GM18508 (cell line): Measurements from ENCODE around the gene LNX1.

Source experiments
- ATAC-seq: cut with Tn5 transposase; IDR thresholded peaks from one replicate; pipeline ENCODE4 v1.9.1; 2021; ENCODE audit warnings: moderate number of reproducible peaks; ENCODE audit not compliant: insufficient read depth, unreplicated experiment

LNX1 gene

DNA sequence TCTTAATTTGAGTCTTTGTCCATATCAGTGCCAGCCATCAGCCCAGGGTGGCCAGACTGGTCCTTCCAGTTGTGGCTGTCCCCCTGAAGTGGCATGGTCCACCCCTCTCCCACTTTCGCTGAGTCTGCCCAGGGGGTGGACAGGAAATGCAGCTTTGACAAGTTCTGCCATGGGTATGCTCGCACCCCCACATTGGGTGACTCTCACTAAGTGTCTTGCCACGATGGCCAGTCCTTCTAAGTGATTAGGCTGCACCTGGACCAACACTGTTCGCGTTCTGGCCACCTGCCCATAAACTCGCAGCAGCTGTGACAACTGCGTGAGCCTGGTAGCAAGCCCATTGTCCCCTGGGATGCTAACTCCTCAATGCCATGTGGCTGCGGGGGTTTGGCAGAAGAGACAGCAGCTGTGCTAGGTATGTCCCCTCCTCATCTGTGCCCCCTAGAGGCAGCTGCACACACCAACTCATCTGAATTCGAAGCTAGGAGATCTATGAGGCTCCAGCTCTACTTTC is 10.0 kb upstream of the LNX1 start:
- ATAC-seq: no peak

DNA sequence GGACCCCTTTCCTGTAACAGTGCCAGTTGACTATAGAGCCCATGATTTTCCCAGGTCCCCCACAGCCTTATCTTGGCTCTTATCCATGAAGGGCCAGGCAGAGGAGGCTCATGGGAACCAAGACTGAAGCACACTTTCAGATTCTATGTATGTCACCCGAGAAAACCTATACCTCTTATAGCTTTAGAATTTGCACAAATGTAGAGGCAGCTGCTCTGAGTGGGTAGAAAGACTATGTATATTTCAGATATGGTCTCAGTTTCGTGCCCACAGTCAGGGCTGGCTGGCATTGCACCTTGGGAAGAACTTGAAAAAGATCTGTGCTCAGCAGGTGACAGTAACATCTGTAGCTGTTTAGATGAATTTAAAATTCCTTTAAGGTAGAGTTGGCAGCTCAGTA is 8.3 kb upstream of the LNX1 start:
- no peak for ATAC-seq

DNA sequence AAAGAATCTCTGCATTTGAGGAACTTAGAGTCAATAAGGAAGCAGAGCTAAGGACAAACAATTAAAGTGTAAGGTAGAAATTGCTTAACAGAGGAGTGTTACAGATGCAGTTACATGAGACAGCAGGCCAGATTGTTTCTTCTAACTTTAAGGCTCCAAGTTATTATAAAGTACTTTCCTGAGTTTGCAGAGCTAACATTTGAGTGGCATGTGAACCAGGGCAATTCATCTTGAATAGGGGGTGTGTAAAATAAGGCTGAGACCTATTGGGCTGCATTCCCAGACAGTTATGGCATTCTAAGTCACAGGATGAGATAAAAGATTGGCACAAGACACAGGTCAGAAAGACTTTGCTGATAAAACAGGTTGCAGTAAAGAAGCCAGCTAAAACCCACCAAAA is 7.6 kb upstream of the LNX1 start:
- ATAC-seq: no peak

DNA sequence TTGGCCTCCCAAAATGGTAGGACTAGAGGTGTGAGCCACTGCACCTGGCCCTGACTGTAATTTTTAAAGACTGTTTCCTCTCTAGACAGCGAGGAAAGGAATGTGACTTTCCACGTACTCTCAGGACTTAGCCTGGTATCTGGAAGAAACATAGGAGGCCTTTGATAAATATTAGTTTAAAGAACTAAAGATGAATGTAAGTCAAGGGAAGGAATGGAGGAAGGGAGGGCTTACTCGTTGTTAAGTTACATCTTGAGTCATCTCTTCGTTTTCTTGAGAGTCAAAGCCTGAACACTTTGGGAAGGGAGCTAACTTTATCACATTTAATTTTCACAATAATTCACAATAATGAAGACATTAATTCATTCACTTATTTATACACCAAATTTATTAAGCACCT is 7.2 kb upstream of the LNX1 start:
- ATAC-seq: no peak

DNA sequence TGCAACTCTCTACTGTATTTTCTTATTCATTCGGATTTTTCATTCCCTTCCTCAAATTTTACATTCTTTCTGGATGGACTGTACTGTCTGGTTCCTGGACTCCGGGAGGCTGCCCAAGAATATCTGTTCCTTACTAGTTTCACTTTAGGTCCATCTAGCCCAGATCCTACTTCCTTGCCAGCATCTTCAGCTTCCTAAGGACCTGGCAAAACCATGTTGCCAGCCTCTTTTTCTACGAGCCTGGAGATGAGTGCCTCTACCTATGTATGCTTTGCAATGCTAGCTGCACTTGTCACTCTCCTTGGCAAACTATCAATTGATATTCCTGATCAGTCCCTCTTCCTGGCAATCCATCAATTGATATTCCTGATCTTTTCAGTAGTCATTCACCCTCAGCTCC is 5.6 kb upstream of the LNX1 start:
- no peak for ATAC-seq

DNA sequence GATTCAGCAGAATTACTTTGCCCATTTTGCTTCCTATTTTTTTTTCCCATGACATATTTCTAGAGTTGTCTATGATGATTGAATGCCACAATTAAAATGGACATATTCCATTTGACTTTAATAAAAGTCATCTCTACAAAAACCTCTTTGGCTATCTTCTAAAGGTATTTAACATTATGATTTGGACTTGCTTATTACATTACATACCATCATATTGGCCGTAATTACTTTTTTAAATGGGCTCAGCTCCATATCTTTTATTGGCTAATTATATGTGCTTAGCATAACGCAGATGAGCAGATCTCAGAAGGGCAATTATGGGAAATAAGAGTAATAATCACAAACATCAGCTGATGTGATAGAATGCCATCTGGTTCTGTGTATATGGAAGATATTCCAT is 4.5 kb upstream of the LNX1 start:
- ATAC-seq: no peak

DNA sequence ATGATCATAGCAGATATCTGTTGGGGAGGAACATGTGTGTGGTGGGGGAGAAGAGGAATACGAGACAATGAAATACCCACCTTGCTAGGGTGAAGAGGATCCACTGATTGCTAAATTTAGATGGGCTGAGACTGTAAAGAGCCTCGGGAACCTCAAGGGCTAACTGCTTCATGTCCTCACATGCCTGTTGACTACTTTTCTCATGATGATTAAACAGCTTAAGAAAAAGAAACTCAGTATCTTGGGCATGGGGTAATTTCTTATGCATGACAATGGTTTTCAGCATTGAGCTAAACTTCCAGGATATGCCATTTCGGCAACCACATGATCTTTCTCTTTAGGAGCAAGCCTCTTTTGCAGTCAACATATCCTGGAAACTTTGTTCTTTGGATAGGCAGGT is 3.9 kb upstream of the LNX1 start:
- ATAC-seq: no peak

DNA sequence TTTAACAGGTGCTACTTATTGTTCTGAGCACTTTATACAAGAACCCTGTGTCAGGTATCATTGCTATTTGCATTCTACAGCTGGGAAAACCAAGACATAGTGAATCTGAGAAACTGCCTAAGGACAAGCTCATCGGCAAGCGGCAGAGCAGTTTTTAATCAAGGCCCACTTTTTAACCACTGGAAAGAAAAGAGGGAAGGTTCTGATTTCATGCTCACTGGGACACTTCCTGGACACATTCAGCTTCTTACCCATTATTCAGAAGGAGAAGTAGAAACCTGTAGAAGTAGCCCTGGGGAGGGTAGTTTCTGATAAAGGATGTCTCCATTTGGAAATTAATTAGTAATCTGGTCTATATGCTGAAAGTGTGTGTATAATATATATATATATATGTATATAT is 2.5 kb upstream of the LNX1 start:
- no peak for ATAC-seq

DNA sequence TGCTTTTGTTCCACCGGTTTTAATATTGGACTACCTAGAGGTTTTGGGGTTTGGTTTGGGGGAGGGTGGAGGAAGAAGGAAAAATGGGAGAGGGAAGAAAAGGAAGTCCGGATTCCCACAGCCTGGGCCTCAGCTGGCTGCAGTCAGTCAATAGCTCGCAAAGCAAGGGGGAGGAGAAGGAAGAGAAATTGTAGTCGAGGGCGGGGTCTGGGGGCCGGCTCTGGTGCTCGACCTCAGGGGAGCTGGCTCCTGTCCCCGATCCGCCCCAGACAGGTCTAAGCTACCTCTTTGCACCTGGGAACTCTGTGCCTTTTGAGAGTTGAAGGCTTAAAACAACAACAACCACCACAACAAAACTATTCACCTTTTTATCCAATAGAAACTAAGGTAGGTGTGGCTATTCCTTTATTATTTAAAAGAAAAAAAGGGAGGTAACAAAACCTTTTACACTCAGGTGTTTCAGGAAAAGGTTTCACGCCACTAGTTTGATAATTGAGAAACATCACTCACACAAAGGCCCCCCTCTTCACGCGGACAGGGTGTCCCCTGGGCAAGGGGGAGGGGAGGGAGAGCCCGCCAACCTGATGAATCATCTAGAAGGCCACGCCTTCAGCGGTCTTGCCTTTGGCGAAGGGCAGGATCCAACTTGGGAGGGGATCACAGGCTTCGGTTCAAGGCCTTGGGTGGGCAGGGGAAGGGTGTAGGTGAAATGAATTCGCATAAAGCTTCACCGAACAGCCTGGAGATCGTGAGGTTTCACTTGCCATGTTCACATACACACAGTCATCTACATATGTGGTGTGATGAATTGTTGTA is 1.6 kb upstream of the LNX1 start:
- ATAC-seq: no peak

DNA sequence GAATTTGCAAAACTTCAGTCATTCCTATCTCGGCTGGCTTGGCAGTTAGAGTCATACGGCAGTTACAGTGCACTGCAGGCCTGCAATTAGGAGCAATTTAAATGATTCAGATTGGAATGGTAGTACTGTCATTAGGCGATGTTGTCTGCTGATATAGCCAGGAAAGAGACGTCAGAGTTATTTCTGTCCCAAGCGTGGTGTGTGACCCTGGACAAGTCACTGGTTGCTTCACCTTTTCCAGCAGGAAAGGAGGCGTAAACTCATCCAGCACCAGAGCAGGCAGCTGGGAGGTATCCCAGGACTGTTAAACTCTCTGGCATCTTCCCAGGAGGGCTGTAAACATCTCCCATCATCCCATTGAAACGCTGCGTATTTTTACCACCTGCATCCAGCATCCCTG is 836 bp upstream of the LNX1 start:
- no peak for ATAC-seq

DNA sequence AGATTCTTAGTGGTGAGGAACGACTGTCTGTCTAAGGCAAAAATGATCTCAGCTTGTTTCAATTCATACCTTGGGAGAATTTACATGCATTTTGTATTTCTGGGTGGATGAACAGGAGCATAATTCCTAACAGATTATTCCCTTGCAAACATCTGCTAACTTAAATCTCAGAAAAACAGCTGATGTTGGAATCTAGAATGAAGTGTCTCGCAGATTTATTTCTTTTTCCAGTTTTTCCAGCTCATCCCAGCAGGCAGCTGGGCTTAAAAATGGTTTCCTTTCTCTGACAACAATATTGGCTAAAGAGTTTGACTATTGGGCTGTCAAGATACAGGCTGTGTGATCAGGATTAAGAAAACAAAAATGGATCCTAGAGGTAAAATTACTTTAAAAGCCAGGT is 1.1 kb downstream of the LNX1 start:
- ATAC-seq: no peak

DNA sequence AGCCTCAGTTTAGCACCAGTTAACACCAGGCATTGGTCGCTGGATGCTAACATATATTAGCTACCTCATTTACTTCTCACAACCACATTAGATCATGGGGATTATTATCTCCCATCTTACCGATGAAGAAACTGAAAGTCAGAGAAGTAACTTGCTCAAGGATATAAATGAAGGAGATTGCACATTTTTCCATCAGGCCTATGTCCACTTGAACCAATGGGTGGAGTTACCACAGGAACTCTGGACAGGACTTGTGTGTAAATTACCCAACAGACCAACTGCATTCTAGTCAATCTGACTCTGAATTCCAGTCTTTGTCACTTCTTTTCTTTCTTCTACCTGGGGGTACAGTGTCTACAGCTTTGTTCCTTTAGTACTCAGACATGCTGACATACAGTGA is 1.8 kb downstream of the LNX1 start:
- no peak for ATAC-seq

DNA sequence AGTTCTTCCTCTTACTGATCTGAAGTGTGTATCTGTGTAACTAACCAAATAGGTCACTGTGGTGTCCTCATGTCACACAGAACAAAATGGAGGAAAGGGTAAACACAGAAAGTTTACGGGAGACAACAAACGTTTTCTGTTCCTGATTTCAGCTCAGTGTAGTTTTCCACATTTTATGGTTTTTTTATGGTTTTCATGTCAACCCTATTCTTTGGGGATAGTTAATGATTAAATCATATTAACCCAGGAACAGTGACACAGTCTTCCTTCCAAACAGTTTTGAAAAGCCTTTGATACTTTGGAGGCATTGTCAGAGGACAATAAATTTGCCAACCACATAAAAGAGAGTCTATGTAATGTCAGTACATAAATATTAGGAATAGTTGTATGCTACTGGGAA is 4.2 kb downstream of the LNX1 start:
- no peak for ATAC-seq

DNA sequence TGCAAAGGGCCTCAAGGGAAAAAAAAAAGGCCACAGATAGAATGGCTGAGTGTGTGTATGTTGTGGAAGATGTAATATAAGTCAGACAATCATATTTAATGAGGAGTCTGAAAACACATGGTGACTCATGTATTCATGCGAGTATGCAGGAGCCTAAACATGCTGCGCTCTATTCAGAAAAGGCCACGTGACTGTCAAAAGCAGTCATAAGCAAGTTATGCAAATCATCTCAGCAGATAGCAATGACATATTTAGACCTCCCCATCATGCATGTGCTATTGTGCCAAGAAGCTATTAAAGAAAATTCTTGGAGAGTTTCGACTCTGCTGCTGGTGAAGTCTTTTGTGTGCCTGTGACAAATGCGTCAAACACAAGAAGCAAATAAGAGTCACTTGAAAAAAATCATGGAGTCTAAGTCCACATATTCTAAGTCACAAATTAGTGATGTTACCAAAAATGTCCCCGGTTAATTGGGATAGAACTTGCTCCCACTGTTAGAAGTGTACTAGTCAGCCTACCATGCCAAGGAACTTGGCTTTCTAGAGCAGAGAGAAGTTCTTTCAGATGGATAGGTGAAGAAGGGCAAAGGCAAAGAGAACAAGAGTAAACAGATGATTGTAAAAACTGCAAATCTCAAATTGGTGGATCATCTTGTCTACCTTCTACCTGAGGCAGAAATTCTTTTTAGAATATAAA is 5.0 kb downstream of the LNX1 start:
- no peak for ATAC-seq

DNA sequence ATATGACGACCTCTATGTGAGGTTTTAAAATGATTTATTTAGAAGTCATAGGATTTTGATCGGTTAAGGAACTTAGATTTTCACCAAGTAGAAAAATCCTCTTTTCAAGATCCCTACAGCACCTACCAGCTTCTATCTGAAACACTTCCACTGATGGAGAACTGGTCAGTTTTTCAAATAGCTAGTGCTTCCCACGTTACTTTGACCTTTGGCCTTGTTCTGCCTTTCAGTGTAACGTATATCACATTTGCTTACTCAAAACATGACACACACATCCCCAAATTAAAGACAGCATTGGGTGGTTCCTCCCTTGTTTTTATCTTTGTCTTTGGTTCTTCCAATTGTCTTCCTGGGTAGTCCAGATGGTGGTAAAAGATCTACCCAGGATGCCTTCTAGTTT is 6.6 kb downstream of the LNX1 start:
- no peak for ATAC-seq

DNA sequence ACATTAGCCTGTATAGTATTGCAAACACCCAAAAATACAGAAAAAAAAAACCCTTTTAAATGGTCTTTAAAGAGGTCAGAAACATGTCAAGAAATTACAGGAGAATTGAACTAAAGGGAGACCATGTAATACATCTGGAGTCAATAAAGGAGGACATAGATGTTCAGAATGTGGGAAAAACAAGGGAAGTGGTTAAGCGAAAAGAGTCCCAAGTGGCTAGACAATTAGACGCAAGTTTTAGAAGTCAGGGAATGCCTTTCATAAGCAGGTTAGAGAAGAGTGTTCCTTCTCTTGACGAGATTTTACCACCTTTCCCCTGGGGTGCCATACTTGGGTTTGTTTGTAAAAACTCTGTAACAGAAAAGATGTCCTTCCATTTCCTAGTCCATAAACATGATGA is 7.8 kb downstream of the LNX1 start:
- ATAC-seq: no peak

DNA sequence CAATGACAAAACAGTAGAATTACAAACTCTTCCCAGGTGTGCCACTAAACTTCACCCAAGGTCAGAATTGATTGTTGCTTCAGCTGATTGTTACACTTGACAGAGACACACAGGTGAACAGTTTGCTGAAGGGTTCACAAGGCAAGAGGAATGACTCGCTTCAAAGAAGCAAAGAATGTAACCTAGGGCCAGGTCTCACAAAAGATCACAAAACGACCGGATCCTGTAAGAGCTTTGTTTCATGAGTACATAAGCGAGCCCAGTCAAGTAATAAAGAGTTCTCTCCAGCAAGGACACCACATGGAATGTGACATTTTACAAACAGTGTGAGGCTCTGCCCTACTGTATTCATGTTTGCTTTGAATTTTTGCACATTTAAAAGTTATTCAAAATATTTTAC is 9.1 kb downstream of the LNX1 start:
- ATAC-seq: no peak

DNA sequence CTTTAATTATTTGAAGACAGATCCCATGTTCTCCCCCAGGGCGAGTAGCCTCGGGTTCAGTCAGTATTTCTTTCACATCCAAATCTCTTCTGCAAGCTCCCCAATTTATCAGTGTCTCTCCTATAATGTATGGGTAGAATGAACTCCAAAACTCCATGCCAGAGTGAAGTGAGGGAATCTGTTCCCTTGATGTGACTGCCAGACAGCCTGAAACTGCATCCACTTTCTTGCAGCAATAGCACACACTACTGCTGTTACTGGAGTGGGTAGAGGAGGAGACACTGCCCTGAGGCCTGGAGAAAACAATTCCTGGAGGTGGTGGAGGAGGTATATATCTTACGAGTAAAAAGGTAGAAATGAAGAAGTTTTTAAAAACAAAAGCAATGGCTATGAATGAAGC is 11.0 kb downstream of the LNX1 start:
- no peak for ATAC-seq

DNA sequence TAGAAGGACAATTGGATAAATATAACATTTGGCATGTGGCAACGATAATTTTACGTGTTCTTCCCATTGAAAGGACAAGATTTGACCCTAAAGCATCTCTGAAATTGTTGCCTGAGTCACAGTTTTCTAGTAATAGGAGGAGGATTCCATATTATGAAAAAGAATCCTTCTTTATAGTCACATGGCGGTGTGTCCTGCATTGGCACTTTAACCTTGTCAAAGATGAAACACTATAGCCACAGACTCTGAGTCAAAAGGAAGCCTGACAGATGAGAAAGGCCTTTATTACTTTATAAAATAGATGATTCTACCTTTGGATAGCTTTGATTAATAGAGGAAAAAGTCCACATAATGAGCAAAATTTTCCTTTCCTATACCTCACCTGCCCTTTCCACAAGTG is 11.5 kb downstream of the LNX1 start:
- ATAC-seq: no peak

DNA sequence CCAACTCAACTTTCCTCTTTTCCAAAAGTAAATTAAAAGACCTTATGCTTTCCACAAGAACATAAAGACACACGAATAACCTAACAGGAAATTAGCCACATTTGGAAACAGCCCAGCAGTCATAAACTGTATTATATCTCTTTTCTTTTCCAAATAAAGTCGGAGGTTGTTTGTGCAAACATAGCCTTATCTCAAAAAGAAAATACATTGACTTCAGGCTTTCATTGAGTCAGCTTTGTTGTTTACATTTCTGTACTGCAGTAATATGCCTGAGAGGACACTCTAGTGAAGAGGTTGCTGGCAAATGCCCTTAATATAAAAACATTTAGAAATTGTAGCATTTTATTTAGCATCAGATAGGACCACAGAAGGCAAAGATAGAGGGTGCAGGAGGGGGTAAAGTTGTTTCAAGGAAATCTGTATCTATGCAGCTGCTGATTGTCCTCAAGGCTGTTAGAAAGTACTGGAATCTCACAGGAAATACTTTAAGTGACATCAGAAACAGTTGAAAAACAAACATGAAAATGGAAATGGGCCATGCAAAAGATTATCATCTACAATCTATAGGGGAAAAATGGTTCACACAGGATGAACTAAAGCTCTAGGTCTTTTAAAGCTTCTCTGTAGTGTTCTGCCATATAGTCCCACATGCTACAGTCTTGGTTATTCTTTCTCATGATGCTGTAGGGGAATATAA is 14.5 kb downstream of the LNX1 start:
- no peak for ATAC-seq

DNA sequence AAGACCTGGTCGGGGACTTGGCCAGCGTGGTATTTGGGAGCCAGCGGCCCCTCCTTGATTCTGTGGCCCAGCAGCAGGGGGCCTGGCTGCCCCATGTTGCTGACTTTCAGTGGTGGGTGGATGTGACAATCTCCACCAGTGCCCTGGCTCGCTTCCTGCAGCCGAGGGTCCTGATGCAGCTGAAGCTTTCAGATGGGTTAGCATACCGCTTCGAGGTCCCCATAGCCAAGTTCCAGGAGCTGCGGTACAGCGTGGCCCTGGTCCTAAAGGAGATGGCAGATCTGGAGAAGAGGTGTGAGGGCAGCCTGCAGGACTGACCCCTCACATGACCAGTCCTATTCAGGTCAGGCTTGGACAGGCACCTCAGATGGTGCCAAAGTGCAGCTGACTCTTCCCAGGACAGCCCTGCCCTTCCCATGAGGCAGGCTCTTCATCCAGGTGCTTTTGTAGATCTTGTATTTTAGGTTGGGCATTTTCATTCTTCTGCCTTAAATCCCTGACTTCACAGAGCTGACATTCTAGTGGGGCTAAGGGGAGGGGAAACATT is 15.1 kb downstream of the LNX1 start:
- ATAC-seq: no peak
